GM12872 (cell line): ENCODE data around the gene SNAP29.

Source experiments
- CTCF ChIP-seq: IDR thresholded peaks from 3 replicates; pipeline ENCODE4 v1.5.1; 2011; ENCODE audit warnings: low read depth, mild to moderate bottlenecking, low read length, moderate library complexity; ENCODE audit not compliant: insufficient read depth

Gene SNAP29

GRCh38 chr22:20857838-20858614 lies 781 bp upstream of the SNAP29 start:
- no peak for TF ChIP-seq CTCF

GRCh38 chr22:20859615-20860014 lies 808 bp downstream of the SNAP29 start:
- TF ChIP-seq CTCF = no peak

GRCh38 chr22:20862540-20862939 lies 3.7 kb downstream of the SNAP29 start:
- TF ChIP-seq CTCF = no peak

- TF ChIP-seq CTCF = no peak
These were observed 4.6 kb downstream of the SNAP29 start for GRCh38 chr22:20863366-20863765.

GRCh38 chr22:20864186-20864908 lies 5.5 kb downstream of the SNAP29 start:
- no peak for TF ChIP-seq CTCF

- TF ChIP-seq CTCF = no peak
These were observed 6.5 kb downstream of the SNAP29 start for GRCh38 chr22:20865331-20865730.

GRCh38 chr22:20865875-20866445 lies 7.2 kb downstream of the SNAP29 start:
- no peak for TF ChIP-seq CTCF
